Measurements from ENCODE around the gene KNG1. TPM values are rescaled to one million over a fixed set of nuclear protein-coding genes. Genes with fewer than 3 reads are reported as not detected.

Gene KNG1
- total and polyA plus RNA-seq, 9 donors: 0.23 to 0.52 (median 0.48) TPM; not detected in 6

DNA sequence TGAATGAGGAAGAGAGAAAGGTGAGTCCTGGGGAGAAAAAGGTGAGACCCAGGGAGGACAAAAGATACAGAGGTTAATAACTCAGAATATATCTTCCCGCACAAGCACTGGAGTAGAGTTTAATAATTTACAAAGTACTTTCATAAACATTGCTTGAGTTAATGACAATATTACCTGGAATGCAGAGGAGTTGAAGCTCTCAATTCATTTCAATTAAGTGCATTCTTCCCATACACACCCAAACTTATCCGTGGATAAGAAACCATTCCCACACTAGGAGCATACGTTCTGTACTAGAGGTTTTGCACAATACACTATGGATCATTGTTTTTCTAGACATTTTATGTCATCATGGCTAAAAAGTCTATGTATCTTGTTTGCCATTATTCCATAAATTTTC, 23.3 kb upstream of the KNG1 start:
- no peaks in the 10 kb centered on the region for H3K9me3 ChIP-seq
- no peak overlapping the region for H3K27ac ChIP-seq
- no peaks in the 10 kb centered on the region for H3K4me1 ChIP-seq (ENCODE audit: insufficient read depth)
- no peak for TF ChIP-seq EP300 (IDR thresholded peaks at IDR 0.05)
- no peak for TF ChIP-seq POLR2A (IDR thresholded peaks at IDR 0.05)
- TF ChIP-seq, protein P1, sequence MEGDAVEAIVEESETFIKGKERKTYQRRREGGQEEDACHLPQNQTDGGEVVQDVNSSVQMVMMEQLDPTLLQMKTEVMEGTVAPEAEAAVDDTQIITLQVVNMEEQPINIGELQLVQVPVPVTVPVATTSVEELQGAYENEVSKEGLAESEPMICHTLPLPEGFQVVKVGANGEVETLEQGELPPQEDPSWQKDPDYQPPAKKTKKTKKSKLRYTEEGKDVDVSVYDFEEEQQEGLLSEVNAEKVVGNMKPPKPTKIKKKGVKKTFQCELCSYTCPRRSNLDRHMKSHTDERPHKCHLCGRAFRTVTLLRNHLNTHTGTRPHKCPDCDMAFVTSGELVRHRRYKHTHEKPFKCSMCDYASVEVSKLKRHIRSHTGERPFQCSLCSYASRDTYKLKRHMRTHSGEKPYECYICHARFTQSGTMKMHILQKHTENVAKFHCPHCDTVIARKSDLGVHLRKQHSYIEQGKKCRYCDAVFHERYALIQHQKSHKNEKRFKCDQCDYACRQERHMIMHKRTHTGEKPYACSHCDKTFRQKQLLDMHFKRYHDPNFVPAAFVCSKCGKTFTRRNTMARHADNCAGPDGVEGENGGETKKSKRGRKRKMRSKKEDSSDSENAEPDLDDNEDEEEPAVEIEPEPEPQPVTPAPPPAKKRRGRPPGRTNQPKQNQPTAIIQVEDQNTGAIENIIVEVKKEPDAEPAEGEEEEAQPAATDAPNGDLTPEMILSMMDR (IDR thresholded peaks at IDR 0.05): no peak
- intact Hi-C loops (cut with DNase I): no loop called here
- no peak overlapping the region for H3K4me3 ChIP-seq
- WGBS, 3 donors: 49 to 59% (median 55%) methylated on average over 3 of the region's 3 CpGs
- no peaks in the 10 kb centered on the region for H3K27me3 ChIP-seq
- H3K36me3 ChIP-seq: no peaks in the 10 kb centered on the region
- no peak for DNase-seq

DNA sequence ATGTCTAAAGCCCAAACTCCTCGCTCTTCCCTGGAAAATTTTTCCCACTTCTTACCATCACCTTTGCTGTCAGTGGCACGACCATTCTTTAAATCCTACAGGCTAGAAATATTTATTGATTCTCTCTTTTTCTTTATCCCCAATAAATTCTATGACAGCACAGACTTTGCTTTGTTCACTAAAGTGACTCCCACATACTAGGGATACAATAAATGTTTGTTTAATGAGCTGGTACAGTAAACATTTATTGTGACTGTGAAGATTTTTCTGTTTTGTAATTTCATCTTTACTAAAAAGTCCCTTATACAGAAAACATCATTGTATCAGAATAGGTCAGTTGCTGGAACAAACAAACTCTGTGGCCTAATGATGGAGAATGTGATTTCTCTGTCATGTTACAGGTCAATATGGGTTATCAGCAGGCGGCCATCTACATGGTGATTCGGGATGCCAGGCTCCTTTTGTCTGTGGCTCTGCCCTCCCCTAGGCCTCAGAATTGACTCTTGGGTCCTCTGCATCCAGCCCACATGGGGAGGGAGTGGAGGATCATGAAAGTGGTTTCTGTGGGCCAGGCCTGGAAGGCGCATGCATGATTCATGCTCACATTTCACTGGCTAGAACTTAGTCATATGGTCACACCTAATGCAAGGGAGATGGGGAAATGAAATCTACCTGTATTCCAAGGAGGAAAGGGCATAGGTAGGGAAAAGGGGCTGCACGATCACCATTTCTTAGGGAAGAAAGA, 22.7 kb upstream of the KNG1 start:
- H3K27me3 ChIP-seq: no peaks in the 10 kb centered on the region
- H3K9me3 ChIP-seq: no peaks in the 10 kb centered on the region
- intact Hi-C loops (cut with DNase I): loop anchor here in 1 of 4 donors (5.0 kb wide), 1 partner anchor 1498 kb away; no protein-coding TSS in a partner anchor
- TF ChIP-seq EP300 (IDR thresholded peaks at IDR 0.05) (no peak), POLR2A (IDR thresholded peaks at IDR 0.05) (no peak)
- TF ChIP-seq, protein P1 (IDR thresholded peaks at IDR 0.05): no peak
- 80 to 82% (median 82%) methylated on average over 6 of the region's 6 CpGs for WGBS, 3 donors
- H3K27ac ChIP-seq: no peak overlapping the region
- H3K4me1 ChIP-seq (ENCODE audit: insufficient read depth): no peaks in the 10 kb centered on the region
- DNase-seq: no peak
- no peaks in the 10 kb centered on the region for H3K36me3 ChIP-seq
- no peak overlapping the region for H3K4me3 ChIP-seq

DNA sequence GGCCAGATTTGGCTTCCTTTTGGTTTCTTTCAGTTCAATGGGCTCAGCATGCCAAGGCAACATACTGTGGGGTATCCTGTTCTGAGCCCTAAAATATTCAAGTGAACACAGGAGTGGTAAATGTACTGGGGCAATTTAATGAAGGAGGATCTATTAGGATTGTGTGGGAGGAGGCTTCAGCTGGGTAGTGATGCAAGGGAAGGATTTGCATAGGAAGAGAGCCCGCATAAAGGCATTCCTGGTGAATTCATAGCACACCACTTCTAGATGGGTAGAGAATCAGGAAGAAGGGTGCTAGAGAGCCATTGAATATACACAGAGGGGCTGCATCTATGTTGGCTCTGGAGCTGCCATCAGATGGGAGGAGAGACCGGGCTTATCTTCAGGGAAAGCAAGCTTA, 20.6 kb upstream of the KNG1 start:
- TF ChIP-seq, protein P1 (IDR thresholded peaks at IDR 0.05): no peak
- TF ChIP-seq EP300 (IDR thresholded peaks at IDR 0.05): no peak
- no peak for TF ChIP-seq POLR2A (IDR thresholded peaks at IDR 0.05)
- intact Hi-C loops (cut with DNase I): loop anchor here in 1 of 4 donors (5.0 kb wide), 1 partner anchor 1496 kb away; no protein-coding TSS in a partner anchor
- 76 to 83% (median 83%) methylated on average over 2 of the region's 2 CpGs for WGBS, 3 donors

DNA sequence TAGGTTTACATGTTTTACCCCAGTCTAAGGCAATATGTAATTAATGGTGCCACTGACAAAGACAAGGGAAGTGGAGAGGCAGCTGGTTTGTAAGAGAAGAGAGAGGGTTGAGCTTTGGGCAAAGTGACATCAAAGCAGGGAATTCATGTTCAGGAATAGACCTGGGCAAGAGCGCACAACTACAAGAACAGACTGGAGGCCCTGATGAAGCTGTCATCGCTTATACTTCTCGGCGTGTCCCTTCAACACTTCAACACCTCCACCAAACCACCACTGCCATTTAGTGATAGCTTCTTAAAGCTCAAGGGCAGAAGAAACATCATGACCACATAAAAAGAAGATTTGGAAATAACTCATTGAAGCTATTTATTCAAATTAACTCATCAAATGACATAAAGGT, 19.6 kb upstream of the KNG1 start:
- TF ChIP-seq, protein P1 (IDR thresholded peaks at IDR 0.05): no peak
- TF ChIP-seq EP300 (IDR thresholded peaks at IDR 0.05) (no peak), POLR2A (IDR thresholded peaks at IDR 0.05) (no peak)
- no peaks in the 10 kb centered on the region for H3K4me1 ChIP-seq (ENCODE audit: insufficient read depth)
- H3K4me3 ChIP-seq: no peak overlapping the region
- intact Hi-C loops (cut with DNase I): loop anchor here in 1 of 4 donors (5.0 kb wide), 1 partner anchor 1495 kb away; no protein-coding TSS in a partner anchor
- no peaks in the 10 kb centered on the region for H3K36me3 ChIP-seq
- no peak overlapping the region for H3K27ac ChIP-seq
- 83 to 93% (median 85%) methylated on average over 4 of the region's 4 CpGs for WGBS, 3 donors
- no peaks in the 10 kb centered on the region for H3K27me3 ChIP-seq
- no peak for DNase-seq
- no peaks in the 10 kb centered on the region for H3K9me3 ChIP-seq

More for the DNA sequence above, 20.6 kb upstream of the KNG1 start:
- Histone ChIP-seq H3K4me3 (no peak overlapping the region), H3K9me3 (no peaks in the 10 kb centered on the region), H3K4me1 (ENCODE audit: insufficient read depth) (no peaks in the 10 kb centered on the region), H3K27me3 (no peaks in the 10 kb centered on the region), H3K36me3 (no peaks in the 10 kb centered on the region), H3K27ac (no peak overlapping the region)
- no peak for DNase-seq

Measured in ovary (tissue), 9 donors.